NOMO-1 treated with dmso at 0.1 percent for 144 hours (cell line): ENCODE measurements around the gene ADAMTSL3.

Experiments
- DNase-seq: peaks from one replicate; lab custom pipeline; 2025; ENCODE audit not compliant: unreplicated experiment; lab: John Stamatoyannopoulos, UW

Gene ADAMTSL3

GRCh38 chr15:83654379-83655236 is 685 bp downstream of the ADAMTSL3 start:
- DNase-seq, result no peak

- DNase-seq, result no peak
Measured at GRCh38 chr15:83655237-83655616, 1.3 kb downstream of the ADAMTSL3 start.

GRCh38 chr15:83656192-83656591 is 2.3 kb downstream of the ADAMTSL3 start:
- DNase-seq, result no peak

GRCh38 chr15:83656943-83657528 is 3.1 kb downstream of the ADAMTSL3 start:
- no peak for DNase-seq

- no peak for DNase-seq
Measured at GRCh38 chr15:83657549-83657948, 3.6 kb downstream of the ADAMTSL3 start.

- DNase-seq, result no peak
Measured at GRCh38 chr15:83658430-83659416, 4.8 kb downstream of the ADAMTSL3 start.

- no peak for DNase-seq
Measured at GRCh38 chr15:83659417-83659812, 5.5 kb downstream of the ADAMTSL3 start.

GRCh38 chr15:83665480-83665879 is 11.6 kb downstream of the ADAMTSL3 start:
- DNase-seq, result no peak

GRCh38 chr15:83670672-83671229 is 16.8 kb downstream of the ADAMTSL3 start:
- DNase-seq, result no peak

- DNase-seq, result no peak
Measured at GRCh38 chr15:83671603-83672002, 17.7 kb downstream of the ADAMTSL3 start.

- no peak for DNase-seq
Measured at GRCh38 chr15:83673385-83673784, 19.5 kb downstream of the ADAMTSL3 start.

GRCh38 chr15:83682476-83683088 is 28.7 kb downstream of the ADAMTSL3 start:
- DNase-seq, result no peak

GRCh38 chr15:83685916-83686332 is 32.0 kb downstream of the ADAMTSL3 start:
- DNase-seq, result no peak

- DNase-seq, result no peak
Measured at GRCh38 chr15:83688201-83688600, 34.3 kb downstream of the ADAMTSL3 start.

GRCh38 chr15:83690676-83691075 is 36.8 kb downstream of the ADAMTSL3 start:
- DNase-seq, result no peak

- DNase-seq, result no peak
Measured at GRCh38 chr15:83692746-83693581, 39.0 kb downstream of the ADAMTSL3 start.

- DNase-seq, result no peak
Measured at GRCh38 chr15:83694015-83694414, 40.1 kb downstream of the ADAMTSL3 start.

GRCh38 chr15:83694536-83694935 is 40.6 kb downstream of the ADAMTSL3 start:
- no peak for DNase-seq

- no peak for DNase-seq
Measured at GRCh38 chr15:83695246-83695645, 41.3 kb downstream of the ADAMTSL3 start.
